Activated B cell treated with CpG ODN at 0.5 μM for 24 hours (primary cell): ENCODE measurements around the gene MICOS13. TPM values are rescaled to one million over a fixed set of nuclear protein-coding genes. Genes with fewer than 3 reads are reported as not detected.
A peak's percentile ranks its signal among the peaks of the same experiment; 100 is the strongest.
"Not testable (repeated sequence)": the region's sequence is repeated elsewhere in the genome, so short reads cannot be mapped to it uniquely, and the experiment has no call there.

Experiments
- ATAC-seq: fragments of 200-7000 bp; cut with Tn5 transposase; one replicate; pipeline ENCODE4 v1.10.0; 2021; ENCODE audit warnings: low read depth, mild to moderate bottlenecking, moderate library complexity
- CTCF ChIA-PET: fragments of 350-600 bp; sonication (Branson Sonifier 250); formaldehyde crosslinking; loops from one replicate; lab custom pipeline; 2021; ENCODE audit warnings: antibody characterized with exemption; lab: Charles Lee
- POLR2A ChIA-PET: fragments of 350-600 bp; sonication (Branson Sonifier 250); formaldehyde crosslinking; loops from one replicate; lab custom pipeline; 2021; ENCODE audit warnings: antibody characterized with exemption; lab: Charles Lee
- DNase-seq: peaks from one replicate; pipeline ENCODE4 v3.0.0; 2022
- H3K27ac Mint-ChIP-seq: one replicate; pipeline ENCODE4 v1.8.0; 2020; ENCODE audit warnings: mixed read lengths
- H3K27me3 Mint-ChIP-seq: one replicate; pipeline ENCODE4 v1.8.0; 2021; ENCODE audit warnings: mixed read lengths
- H3K36me3 Mint-ChIP-seq: one replicate; pipeline ENCODE4 v1.8.0; 2021; ENCODE audit warnings: low read depth, mixed read lengths
- H3K4me1 Mint-ChIP-seq: one replicate; pipeline ENCODE4 v1.8.0; 2021; ENCODE audit warnings: mixed read lengths
- H3K4me3 Mint-ChIP-seq: one replicate; pipeline ENCODE4 v1.8.0; 2020; ENCODE audit warnings: mild to moderate bottlenecking, mixed read lengths
- H3K9me3 Mint-ChIP-seq: one replicate; pipeline ENCODE4 v1.8.0; 2020; ENCODE audit warnings: mixed read lengths
- CTCF ChIP-seq: fragments of 200-600 bp; IDR thresholded peaks from one replicate; pipeline ENCODE4 v1.8.0; 2022; ENCODE audit warnings: antibody characterized with exemption, mild to moderate bottlenecking
- intact Hi-C: fragments of 100-400 bp; cut with micrococcal nuclease; formaldehyde crosslinking; loops from one replicate; pipeline ENCODE4 v1.15.1; 2024
- total RNA-seq: library from RNA; stranded (reverse); gene quantifications from 2 replicates; pipeline ENCODE4 v1.2.3, GENCODE V29; 2022

Gene MICOS13
- total RNA-seq, 1 donor from 2014 or later: 60.8 TPM

- POLR2A ChIA-PET: no interaction called here
- no peak for DNase-seq
- Mint-ChIP-seq H3K27me3 (no peaks in the 10 kb centered on the region), H3K4me3 (peak overlapping the region; percentile 93), H3K9me3 (no peaks in the 10 kb centered on the region), H3K27ac (peak overlapping the region; percentile 46), H3K36me3 (peaks cover 58% of the 10 kb centered on the region), H3K4me1 (peaks cover 31% of the 10 kb centered on the region)
- CTCF ChIA-PET: no interaction called here
- intact Hi-C loops: no loop called here
- ATAC-seq: no peak
- TF ChIP-seq CTCF: no peak
These were observed 12.4 kb upstream of the MICOS13 start for GRCh38 chr19:5692723-5693194.

GRCh38 chr19:5691822-5692722 is 11.8 kb upstream of the MICOS13 start:
- no peak for ATAC-seq
- ChIA-PET CTCF (no interaction called here), POLR2A (interaction anchor here (0.6 to 6.4 kb wide), 4 partner anchors 12 to 724 kb away, joined by 3 to 102 read pairs (median 4); partner anchors contain the start of genes CATSPERD, KDM4B and LONP1)
- H3K36me3 Mint-ChIP-seq: peaks cover 55% of the 10 kb centered on the region
- H3K27me3 Mint-ChIP-seq: no peaks in the 10 kb centered on the region
- TF ChIP-seq CTCF: no peak
- DNase-seq: no peak
- peaks cover 30% of the 10 kb centered on the region for H3K4me1 Mint-ChIP-seq
- H3K9me3 Mint-ChIP-seq: no peaks in the 10 kb centered on the region
- H3K4me3 Mint-ChIP-seq: peak overlapping the region; percentile 93
- peak overlapping the region; percentile 63 for H3K27ac Mint-ChIP-seq
- intact Hi-C loops: loop anchor here (2.0 kb wide), 1 partner anchor 137 kb away; no protein-coding TSS in a partner anchor

- Mint-ChIP-seq H3K27ac (peak overlapping the region; percentile 90), H3K4me1 (peaks cover 33% of the 10 kb centered on the region), H3K36me3 (peaks cover 49% of the 10 kb centered on the region), H3K9me3 (no peaks in the 10 kb centered on the region), H3K4me3 (peak overlapping the region; percentile 93), H3K27me3 (no peaks in the 10 kb centered on the region)
- ChIA-PET POLR2A (interaction anchor here (0.6 to 6.4 kb wide), 12 partner anchors 12 to 1800 kb away, joined by 3 to 102 read pairs (median 4); partner anchors contain the start of genes CATSPERD, EEF2, KDM4B and LONP1), CTCF (interaction anchor here (0.6 to 1.2 kb wide), 3 partner anchors 27 to 277 kb away, joined by 3 read pairs; no protein-coding TSS in a partner anchor)
- TF ChIP-seq CTCF: no peak
- peak; percentile 32 for DNase-seq
- no peak for ATAC-seq
- intact Hi-C loops: loop anchor here (1.0 to 2.0 kb wide), 5 partner anchors 11 to 213 kb away; partner anchors contain the start of genes CATSPERD, DUS3L, LONP1 and MICOS13
These were observed 10.9 kb upstream of the MICOS13 start for GRCh38 chr19:5690955-5691821.

- TF ChIP-seq CTCF: peak; percentile 88
- H3K9me3 Mint-ChIP-seq: no peaks in the 10 kb centered on the region
- peak; percentile 99 for DNase-seq
- intact Hi-C loops: loop anchor here (1.0 to 2.0 kb wide), 5 partner anchors 10 to 214 kb away; partner anchors contain the start of genes CATSPERD, DUS3L, LONP1 and MICOS13
- no peaks in the 10 kb centered on the region for H3K27me3 Mint-ChIP-seq
- peak; percentile 48 for ATAC-seq
- H3K27ac Mint-ChIP-seq: peak within 1 kb of the TSS; percentile 90
- ChIA-PET CTCF (interaction anchor here (0.6 to 1.5 kb wide), 6 partner anchors 28 to 278 kb away, joined by 3 to 11 read pairs (median 3); partner anchors contain the start of genes CATSPERD, LONP1, SAFB and SAFB2), POLR2A (interaction anchor here (0.5 to 6.4 kb wide), 19 partner anchors 10 to 1928 kb away, joined by 3 to 102 read pairs (median 4); partner anchors contain the start of genes CATSPERD, EEF2, FEM1A and LONP1)
- peaks cover 46% of the 10 kb centered on the region for H3K36me3 Mint-ChIP-seq
- H3K4me3 Mint-ChIP-seq: peak within 1 kb of the TSS; percentile 93
- H3K4me1 Mint-ChIP-seq: peaks cover 33% of the 10 kb centered on the region
These were observed 10.0 kb upstream of the MICOS13 start, which contains the start of gene RPL36 for GRCh38 chr19:5690125-5690954. RPL36 (plus strand) TSS chr19:5690295; CDS start chr19:5690508, 213 bp downstream.

- POLR2A ChIA-PET: interaction anchor here (1.0 to 6.4 kb wide), 3 partner anchors 31 to 65 kb away, joined by 3 to 102 read pairs (median 57); partner anchors contain the start of genes CATSPERD, LONP1, SAFB and SAFB2
- H3K27me3 Mint-ChIP-seq, ATAC-seq, intact Hi-C loops, CTCF ChIA-PET, DNase-seq, H3K27ac Mint-ChIP-seq, H3K9me3 Mint-ChIP-seq: not testable (repeated sequence)
- Mint-ChIP-seq H3K4me1 (peaks cover 33% of the 10 kb centered on the region), H3K36me3 (peaks cover 29% of the 10 kb centered on the region), H3K4me3 (peak overlapping the region; percentile 42)
These were observed 8.1 kb upstream of the MICOS13 start for GRCh38 chr19:5688262-5688881.
